SU-DHL-6 (cell line): ENCODE data around the gene PRCD.

Experiments
- H2AFZ ChIP-seq: fragments of 200-600 bp; sonication (generic); 2 replicates; pipeline ENCODE4 v1.6.1; 2014; ENCODE audit warnings: low read depth, mild to moderate bottlenecking, moderate library complexity, mixed read lengths, antibody characterized with exemption, low read length; ENCODE audit not compliant: severe bottlenecking
- H3F3A ChIP-seq: fragments of 200-600 bp; shearing (Covaris generic); 2 replicates; pipeline ENCODE4 v1.6.0; 2016; ENCODE audit warnings: antibody characterized with exemption, mild to moderate bottlenecking; ENCODE audit not compliant: insufficient read depth
- H3K27ac ChIP-seq: fragments of 200-600 bp; sonication (generic); 2 replicates; pipeline ENCODE4 v1.5.1; 2016; ENCODE audit warnings: low read depth, mild to moderate bottlenecking, low read length, moderate library complexity, mixed read lengths
- H3K27me3 ChIP-seq: fragments of 200-600 bp; sonication (generic), shearing (Covaris generic); 2 replicates; pipeline ENCODE4 v1.6.0; 2014; ENCODE audit warnings: mild to moderate bottlenecking, low read length
- H3K36me3 ChIP-seq: fragments of 200-600 bp; sonication (generic); 2 replicates; pipeline ENCODE4 v1.6.1; 2014; ENCODE audit warnings: mild to moderate bottlenecking, low read length, mixed read lengths
- H3K4me2 ChIP-seq: fragments of 300-600, 200-600 bp; shearing (Covaris generic), sonication (generic); 2 replicates; pipeline ENCODE4 v1.6.0; 2014; ENCODE audit warnings: low read length, low read depth, mild to moderate bottlenecking; ENCODE audit not compliant: poor library complexity, severe bottlenecking
- H3K4me3 ChIP-seq: fragments of 200-600 bp; sonication (generic); 2 replicates; pipeline ENCODE4 v1.5.1; 2014; ENCODE audit warnings: antibody characterized with exemption, low read length, mild to moderate bottlenecking, mixed read lengths; ENCODE audit not compliant: insufficient read depth, poor library complexity, severe bottlenecking
- H3K79me2 ChIP-seq: fragments of 200-600 bp; sonication (generic); 2 replicates; pipeline ENCODE4 v1.6.1; 2014; ENCODE audit warnings: mild to moderate bottlenecking, low read length, moderate library complexity; ENCODE audit not compliant: insufficient read depth
- H3K9ac ChIP-seq: fragments of 200-600 bp; sonication (generic); 2 replicates; pipeline ENCODE4 v1.7.0; 2014; ENCODE audit warnings: mild to moderate bottlenecking, low read length
- H3K9me2 ChIP-seq: fragments of 200-600 bp; sonication (generic); replicated peaks from 2 replicates; pipeline ENCODE4 v1.6.1; 2014; ENCODE audit warnings: low read length; ENCODE audit not compliant: insufficient read depth
- H3K9me3 ChIP-seq: fragments of 200-600 bp; sonication (generic); 2 replicates; pipeline ENCODE4 v1.6.1; 2014; ENCODE audit warnings: low read length, mixed read lengths; ENCODE audit not compliant: insufficient read depth
- H4K20me1 ChIP-seq: fragments of 200-600 bp; sonication (generic); 2 replicates; pipeline ENCODE4 v1.6.1; 2014; ENCODE audit warnings: low read depth, mild to moderate bottlenecking, antibody characterized with exemption, low read length, moderate library complexity, mixed read lengths
- CTCF ChIP-seq: fragments of 200-600 bp; sonication (generic); IDR thresholded peaks from one replicate; pipeline ENCODE4 v1.5.1; 2017; ENCODE audit warnings: antibody characterized with exemption, mild to moderate bottlenecking, low read length, moderate library complexity; ENCODE audit not compliant: insufficient read depth, poor library complexity, severe bottlenecking
- EZH2phosphoT487 ChIP-seq: fragments of 200-600 bp; sonication (generic), shearing (Covaris generic); conservative IDR thresholded peaks from 2 replicates; pipeline ENCODE4 v1.6.1; 2018; ENCODE audit warnings: mild to moderate bottlenecking, antibody characterized with exemption, low read length, moderate library complexity, mixed read lengths

PRCD gene

GRCh38 chr17:76537578-76538280, 2.1 kb upstream of the PRCD start, which contains the start of gene CYGB:
Gene CYGB, minus strand, starts transcription at chr17:76537709. Its CDS starts 167 bp downstream, at chr17:76537542.
- no peak within 1 kb of the TSS for H3K9ac ChIP-seq
- no peak within 1 kb of the TSS for H2AFZ ChIP-seq
- H4K20me1 ChIP-seq: no peaks in the 10 kb centered on the region
- H3K4me3 ChIP-seq: no peak within 1 kb of the TSS
- no peaks in the 10 kb centered on the region for H3K9me2 ChIP-seq
- no peak within 1 kb of the TSS for H3K27ac ChIP-seq
- no peak within 1 kb of the TSS for H3K4me2 ChIP-seq
- no peaks in the 10 kb centered on the region for H3K79me2 ChIP-seq
- H3K36me3 ChIP-seq: no peaks in the 10 kb centered on the region
- no peaks in the 10 kb centered on the region for H3K27me3 ChIP-seq
- no peaks in the 10 kb centered on the region for H3F3A ChIP-seq
- TF ChIP-seq EZH2phosphoT487 (no peak), CTCF (no peak)
- H3K9me3 ChIP-seq: no peaks in the 10 kb centered on the region

GRCh38 chr17:76538281-76538931, 1.4 kb upstream of the PRCD start:
- H3K9me3 ChIP-seq: no peaks in the 10 kb centered on the region
- H3K4me3 ChIP-seq: no peak overlapping the region
- no peak overlapping the region for H3K9ac ChIP-seq

DNA sequence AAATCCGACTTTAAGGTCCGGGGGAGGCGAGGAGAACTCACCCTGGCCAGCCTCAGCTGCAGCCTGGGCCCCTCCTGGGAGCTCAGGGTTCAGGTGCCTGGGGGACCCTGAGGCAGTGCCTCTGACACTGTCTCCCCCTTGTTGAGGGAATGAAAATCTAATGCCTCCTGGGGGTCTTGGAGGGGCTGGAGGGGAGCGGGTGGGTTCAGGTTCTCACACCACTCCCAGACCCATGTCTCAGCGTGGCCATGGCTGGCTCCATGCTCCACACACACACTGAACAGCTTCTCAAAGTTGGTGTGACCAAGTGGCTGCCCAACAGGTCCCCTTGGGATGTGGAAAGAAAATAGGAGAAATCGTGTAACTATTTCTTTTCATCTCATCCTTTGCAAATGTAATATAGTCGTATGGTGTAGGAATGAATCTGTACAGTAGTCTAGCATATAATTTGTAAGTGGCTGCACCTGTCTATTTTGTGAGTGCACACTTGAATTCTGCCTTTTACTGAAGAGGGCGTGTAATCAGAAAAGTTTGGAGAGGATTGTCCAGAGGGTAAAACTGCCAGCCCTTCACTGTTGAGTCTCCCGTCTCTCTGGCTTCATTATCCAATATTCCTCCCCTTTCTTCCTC, 788 bp upstream of the PRCD start:
- H3K27me3 ChIP-seq: no peaks in the 10 kb centered on the region
- TF ChIP-seq EZH2phosphoT487: no peak
- no peak for TF ChIP-seq CTCF
- H3K27ac ChIP-seq: no peak overlapping the region
- H3K9me2 ChIP-seq: no peaks in the 10 kb centered on the region
- H3K4me2 ChIP-seq: no peak overlapping the region
- no peaks in the 10 kb centered on the region for H3K36me3 ChIP-seq
- H3K9ac ChIP-seq: no peak overlapping the region
- no peaks in the 10 kb centered on the region for H3K9me3 ChIP-seq
- no peaks in the 10 kb centered on the region for H3K79me2 ChIP-seq
- H2AFZ ChIP-seq: no peak overlapping the region
- no peaks in the 10 kb centered on the region for H4K20me1 ChIP-seq
- H3F3A ChIP-seq: no peaks in the 10 kb centered on the region
- no peak overlapping the region for H3K4me3 ChIP-seq

More at GRCh38 chr17:76538281-76538931, 1.4 kb upstream of the PRCD start:
- TF ChIP-seq EZH2phosphoT487 (no peak), CTCF (no peak)
- Histone ChIP-seq H4K20me1 (no peaks in the 10 kb centered on the region), H3K79me2 (no peaks in the 10 kb centered on the region), H3F3A (no peaks in the 10 kb centered on the region), H3K4me2 (no peak overlapping the region), H3K27me3 (no peaks in the 10 kb centered on the region), H3K9me2 (no peaks in the 10 kb centered on the region), H3K36me3 (no peaks in the 10 kb centered on the region), H2AFZ (no peak overlapping the region), H3K27ac (no peak overlapping the region)
